ENCODE data around the gene ZNF75A. TPM values are rescaled to one million over a fixed set of nuclear protein-coding genes. Genes with fewer than 3 reads are reported as not detected.

Gene ZNF75A
- total and polyA plus RNA-seq, 9 of the 15 experiments (the other 6 are each of a cell fraction or from before 2014, with no cell fraction given), result 7.2 to 24.5 (median 17.1) TPM

DNA sequence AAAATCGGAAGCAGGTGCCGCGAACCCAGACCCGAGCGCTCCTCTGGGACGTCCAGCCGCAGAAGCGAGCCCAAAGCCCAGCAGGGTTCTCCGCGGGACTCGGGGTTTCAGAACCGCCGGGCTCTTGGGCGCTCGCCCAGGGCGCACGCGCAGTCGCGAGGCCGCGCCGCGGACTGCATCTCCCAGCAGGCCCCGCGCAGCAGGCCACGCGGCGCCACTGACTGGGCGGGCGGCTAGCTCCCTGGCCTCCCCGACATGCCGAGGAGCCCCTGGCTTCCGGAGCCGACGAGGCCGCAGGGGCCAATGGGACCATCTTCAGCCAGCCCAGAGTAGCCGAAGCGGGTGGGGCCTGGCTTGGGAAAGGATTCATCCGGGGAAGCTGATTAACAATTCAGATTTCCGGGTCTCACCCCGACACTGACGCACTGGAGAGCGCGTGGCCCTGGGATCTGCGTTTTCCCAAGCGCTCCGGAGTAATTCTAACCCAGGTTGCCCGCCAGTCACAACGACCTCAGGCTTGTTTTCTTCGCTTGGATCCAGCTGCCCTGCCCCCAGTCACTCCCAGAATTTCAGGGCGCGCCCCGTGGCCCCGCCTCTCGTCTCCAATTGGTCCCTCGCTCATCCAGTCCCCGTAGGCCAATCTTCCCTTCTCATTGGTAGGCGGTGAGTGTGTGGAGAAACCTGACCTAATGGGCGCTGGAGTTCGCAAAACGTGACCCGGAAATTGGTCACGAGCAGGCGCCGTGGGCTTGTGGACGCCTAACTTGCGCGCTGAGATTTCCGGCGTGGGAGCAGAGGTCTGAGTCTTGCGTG is 22.4 kb upstream of the ZNF75A start, which contains the start of gene ZNF263 (continued):
- TF ChIP-seq ZNF707 (CRISPR knock-in tag; conservative IDR thresholded peaks at IDR 0.05) (no peak), MYBL2 (IDR thresholded peaks at IDR 0.05; ENCODE audit: low read depth) (no peak; the same call in 1 of the 2 replicates), MYBL2 (CRISPR knock-in tag; IDR thresholded peaks at IDR 0.05; ENCODE audit: borderline replicate concordance) (no peak), NEUROD1 (IDR thresholded peaks at IDR 0.05; ENCODE audit: borderline replicate concordance, low read depth, low read length, partially characterized antibody) (no peak), SAFB (IDR thresholded peaks at IDR 0.05; ENCODE audit: borderline replicate concordance, low read depth, low read length) (peak; percentile 95), ZFPM2 (CRISPR knock-in tag; IDR thresholded peaks at IDR 0.05) (no peak), DPF2 (IDR thresholded peaks at IDR 0.05) (peak; percentile 52; the same call in 1 of the 2 replicates), ZC3H11A (IDR thresholded peaks at IDR 0.05; ENCODE audit: low read depth, low read length) (0 out of 2 replicates have a peak, but pooled peaks have one; percentile 36), ZNF24 (IDR thresholded peaks at IDR 0.05) (no peak), CREBBP (IDR thresholded peaks at IDR 0.05; ENCODE audit: low read depth, low read length) (no peak), ZNF263 (CRISPR knock-in tag; IDR thresholded peaks at IDR 0.05; ENCODE audit: borderline replicate concordance) (0 out of 2 replicates have a peak, but pooled peaks have one; percentile 30), BDP1 (IDR thresholded peaks at IDR 0.05; ENCODE audit: insufficient read depth, insufficient read length) (no peak), ZKSCAN8 (CRISPR knock-in tag; IDR thresholded peaks at IDR 0.05) (no peak), ZNF445 (CRISPR knock-in tag; IDR thresholded peaks at IDR 0.05; ENCODE audit: low read depth) (no peak), GTF2E2 (tag; IDR thresholded peaks at IDR 0.05) (peak; percentile 53; the same call in 1 of the 2 replicates), SMAD2 (IDR thresholded peaks at IDR 0.05; ENCODE audit: low read depth, low read length) (no peak), RCOR1 (IDR thresholded peaks at IDR 0.05; ENCODE audit: borderline replicate concordance in 1 of 2, low read depth in 2 of 2, low read length in 2 of 2) (peak in 1 of 2 experiments; percentile 79; a peak in 2 of 4 replicates)
- TF ChIP-seq, protein P1, sequence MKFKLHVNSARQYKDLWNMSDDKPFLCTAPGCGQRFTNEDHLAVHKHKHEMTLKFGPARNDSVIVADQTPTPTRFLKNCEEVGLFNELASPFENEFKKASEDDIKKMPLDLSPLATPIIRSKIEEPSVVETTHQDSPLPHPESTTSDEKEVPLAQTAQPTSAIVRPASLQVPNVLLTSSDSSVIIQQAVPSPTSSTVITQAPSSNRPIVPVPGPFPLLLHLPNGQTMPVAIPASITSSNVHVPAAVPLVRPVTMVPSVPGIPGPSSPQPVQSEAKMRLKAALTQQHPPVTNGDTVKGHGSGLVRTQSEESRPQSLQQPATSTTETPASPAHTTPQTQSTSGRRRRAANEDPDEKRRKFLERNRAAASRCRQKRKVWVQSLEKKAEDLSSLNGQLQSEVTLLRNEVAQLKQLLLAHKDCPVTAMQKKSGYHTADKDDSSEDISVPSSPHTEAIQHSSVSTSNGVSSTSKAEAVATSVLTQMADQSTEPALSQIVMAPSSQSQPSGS (CRISPR knock-in tag; IDR thresholded peaks at IDR 0.05), result no peak
- TF ChIP-seq, protein P2, sequence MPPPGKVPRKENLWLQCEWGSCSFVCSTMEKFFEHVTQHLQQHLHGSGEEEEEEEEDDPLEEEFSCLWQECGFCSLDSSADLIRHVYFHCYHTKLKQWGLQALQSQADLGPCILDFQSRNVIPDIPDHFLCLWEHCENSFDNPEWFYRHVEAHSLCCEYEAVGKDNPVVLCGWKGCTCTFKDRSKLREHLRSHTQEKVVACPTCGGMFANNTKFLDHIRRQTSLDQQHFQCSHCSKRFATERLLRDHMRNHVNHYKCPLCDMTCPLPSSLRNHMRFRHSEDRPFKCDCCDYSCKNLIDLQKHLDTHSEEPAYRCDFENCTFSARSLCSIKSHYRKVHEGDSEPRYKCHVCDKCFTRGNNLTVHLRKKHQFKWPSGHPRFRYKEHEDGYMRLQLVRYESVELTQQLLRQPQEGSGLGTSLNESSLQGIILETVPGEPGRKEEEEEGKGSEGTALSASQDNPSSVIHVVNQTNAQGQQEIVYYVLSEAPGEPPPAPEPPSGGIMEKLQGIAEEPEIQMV (tag; conservative IDR thresholded peaks at IDR 0.05; ENCODE audit: low read depth), result no peak
- TF ChIP-seq, protein P3, sequence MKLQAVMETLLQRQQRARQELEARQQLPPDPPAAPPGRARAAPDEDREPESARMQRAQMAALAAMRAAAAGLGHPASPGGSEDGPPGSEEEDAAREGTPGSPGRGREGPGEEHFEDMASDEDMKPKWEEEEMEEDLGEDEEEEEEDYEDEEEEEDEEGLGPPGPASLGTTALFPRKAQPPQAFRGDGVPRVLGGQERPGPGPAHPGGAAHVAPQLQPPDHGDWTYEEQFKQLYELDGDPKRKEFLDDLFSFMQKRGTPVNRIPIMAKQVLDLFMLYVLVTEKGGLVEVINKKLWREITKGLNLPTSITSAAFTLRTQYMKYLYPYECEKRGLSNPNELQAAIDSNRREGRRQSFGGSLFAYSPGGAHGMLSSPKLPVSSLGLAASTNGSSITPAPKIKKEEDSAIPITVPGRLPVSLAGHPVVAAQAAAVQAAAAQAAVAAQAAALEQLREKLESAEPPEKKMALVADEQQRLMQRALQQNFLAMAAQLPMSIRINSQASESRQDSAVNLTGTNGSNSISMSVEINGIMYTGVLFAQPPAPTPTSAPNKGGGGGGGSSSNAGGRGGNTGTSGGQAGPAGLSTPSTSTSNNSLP (IDR thresholded peaks at IDR 0.05; ENCODE audit: borderline replicate concordance, low read depth, low read length), result no peak
- TF ChIP-seq, protein P4, sequence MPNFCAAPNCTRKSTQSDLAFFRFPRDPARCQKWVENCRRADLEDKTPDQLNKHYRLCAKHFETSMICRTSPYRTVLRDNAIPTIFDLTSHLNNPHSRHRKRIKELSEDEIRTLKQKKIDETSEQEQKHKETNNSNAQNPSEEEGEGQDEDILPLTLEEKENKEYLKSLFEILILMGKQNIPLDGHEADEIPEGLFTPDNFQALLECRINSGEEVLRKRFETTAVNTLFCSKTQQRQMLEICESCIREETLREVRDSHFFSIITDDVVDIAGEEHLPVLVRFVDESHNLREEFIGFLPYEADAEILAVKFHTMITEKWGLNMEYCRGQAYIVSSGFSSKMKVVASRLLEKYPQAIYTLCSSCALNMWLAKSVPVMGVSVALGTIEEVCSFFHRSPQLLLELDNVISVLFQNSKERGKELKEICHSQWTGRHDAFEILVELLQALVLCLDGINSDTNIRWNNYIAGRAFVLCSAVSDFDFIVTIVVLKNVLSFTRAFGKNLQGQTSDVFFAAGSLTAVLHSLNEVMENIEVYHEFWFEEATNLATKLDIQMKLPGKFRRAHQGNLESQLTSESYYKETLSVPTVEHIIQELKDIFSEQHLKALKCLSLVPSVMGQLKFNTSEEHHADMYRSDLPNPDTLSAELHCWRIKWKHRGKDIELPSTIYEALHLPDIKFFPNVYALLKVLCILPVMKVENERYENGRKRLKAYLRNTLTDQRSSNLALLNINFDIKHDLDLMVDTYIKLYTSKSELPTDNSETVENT (CRISPR knock-in tag; IDR thresholded peaks at IDR 0.05), result no peak; the same call in 1 of the 2 replicates
